Right lobe of liver (tissue), 6 donors: ENCODE data around the gene COX6B2. TPM values are rescaled to one million over a fixed set of nuclear protein-coding genes. Genes with fewer than 3 reads are reported as not detected.

ENCODE experiments used
- ATAC-seq, 4 donors: fragments of 200-7000 bp; cut with Tn5 transposase; one replicate each; pipeline ENCODE4 v1.9.1; 2020; ENCODE audit warnings: mild to moderate bottlenecking in 4 of 4, moderate library complexity in 4 of 4
- DNase-seq, 3 donors: peaks; one replicate each; pipeline ENCODE4 v3.0.0-alpha.2; 2020
- H3K27ac ChIP-seq, 3 donors: fragments of 200-600 bp; one replicate each; pipeline ENCODE4 v1.8.0; 2022
- H3K27me3 ChIP-seq, 2 donors: fragments of 200-600 bp; one replicate each; pipeline ENCODE4 v1.8.0; 2022
- H3K36me3 ChIP-seq, 4 donors: fragments of 200-600 bp; sonication (generic) in 1 of 4; one replicate each; pipeline versions ENCODE4 v1.5.1 to v1.8.0; 2017 to 2022; ENCODE audit warnings: control low read depth in 1 of 4
- H3K4me1 ChIP-seq, 4 donors: fragments of 200-600 bp; sonication (generic) in 1 of 4; one replicate each; pipeline versions ENCODE4 v1.5.1 to v1.8.0; 2017 to 2022; ENCODE audit warnings: control low read depth in 1 of 4
- H3K4me3 ChIP-seq, 3 donors: fragments of 200-600 bp; one replicate each; pipeline ENCODE4 v1.8.0; 2022
- H3K9me3 ChIP-seq, 4 donors: fragments of 200-600 bp; sonication (generic) in 1 of 4; one replicate each; pipeline versions ENCODE4 v1.5.1 to v1.8.0; 2017 to 2022; ENCODE audit warnings: control low read depth in 1 of 4
- POLR2A ChIP-seq: fragments of 450-650 bp; IDR thresholded peaks from one replicate; pipeline ENCODE4 v1.6.1; 2017; ENCODE audit warnings: antibody characterized with exemption, mild to moderate bottlenecking
- WGBS: methylation state at CpG from one replicate; pipeline ENCODE4 v1.1.6; 2018; ENCODE audit warnings: low coverage, low lambda C conversion rate; ENCODE audit not compliant: insufficient coverage; ENCODE audit errors: missing lambda C conversion rate; 5-methylcytosine and 5-hydroxymethylcytosine counted together
- intact Hi-C, 2 donors: fragments of 100-400 bp; cut with DNase I; formaldehyde crosslinking; loops; one replicate each; pipeline versions ENCODE4 v1.11.2 to v1.14.1; 2022
- total RNA-seq, 6 experiments: library from RNA; depleted of rRNA in 2 of 6; stranded (reverse); fragments of >200 nt in 2 of 6; fragmentation: NEBNext Ultra II Directional in 3 of 6; extraction: Animal tissue kit (Norgen Biotek cat#: 25700) in 3 of 6; gene quantifications; one replicate each; pipeline versions ENCODE4 v1.1.0 to v1.2.4, GENCODE V29; 2016 to 2023
- TF ChIP-seq, protein P1 (sequence below), 4 donors: fragments of 200-600 bp in 3 of 4; fragments of 450-650 bp in 1 of 4; IDR thresholded peaks; one replicate each; pipeline versions ENCODE4 v1.5.1 to v1.8.0; 2016 to 2022; ENCODE audit warnings: antibody characterized with exemption in 4 of 4, mild to moderate bottlenecking in 2 of 4
- donor health status: DM: no; HTN: yes; CAD: no.
- donor health status: DM: no; HTN: no; CAD: no.
- donor health status: DM: no; HTN: no; CAD: no.
- donor health status: DM: no; HTN: yes; CAD: no.
- donor health status: DM: no; HTN: yes; CAD: no.

Gene COX6B2
- total RNA-seq, 6 experiments from 2014 or later: not detected

- intact Hi-C loops: no loop called here
- ATAC-seq: no peak
Measured at GRCh38 chr19:55314396-55314795, 40.1 kb downstream of the COX6B2 start.

DNA sequence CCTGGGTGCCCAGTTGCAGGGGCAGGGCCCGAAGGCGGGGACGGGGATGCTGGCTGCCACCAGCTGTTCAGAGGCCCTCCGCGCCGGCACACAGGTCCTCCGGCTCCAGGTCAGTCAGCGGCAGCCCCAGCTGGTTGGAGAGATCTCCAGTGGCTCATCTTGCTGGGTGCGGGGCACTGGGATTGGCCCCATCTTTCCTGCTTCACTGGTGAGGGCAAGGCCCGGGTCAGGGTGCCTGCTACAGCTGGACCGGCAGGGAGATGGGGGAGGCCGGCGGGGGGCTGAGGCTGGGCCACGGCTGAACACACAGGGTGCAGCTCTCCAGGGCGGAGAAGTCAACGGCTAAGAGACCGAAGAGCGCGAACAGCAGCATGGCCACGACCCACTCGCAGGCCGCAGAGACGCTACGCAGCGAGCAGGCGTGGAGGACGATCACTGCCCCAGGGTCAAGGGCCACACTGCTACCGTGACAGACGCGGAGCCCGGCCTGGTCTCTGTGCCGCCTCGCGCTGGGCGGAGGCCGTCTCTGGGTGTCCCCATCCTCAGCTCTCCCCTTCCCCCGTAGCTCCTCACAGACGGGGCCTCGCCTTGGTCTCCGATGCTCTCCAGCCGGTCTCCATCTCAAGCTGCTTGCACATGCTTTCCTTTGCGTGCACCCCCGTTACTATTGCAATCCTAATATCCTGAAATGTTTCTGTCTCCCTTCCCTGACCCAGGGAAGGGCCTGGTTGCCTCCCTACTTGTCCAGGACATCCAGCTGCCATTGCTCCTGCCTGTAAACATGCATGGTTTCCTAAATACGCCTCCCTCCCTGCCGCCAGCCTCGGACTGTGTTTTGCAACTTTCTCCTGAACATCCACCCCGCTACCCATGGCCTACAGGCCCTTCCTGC lies 41.7 kb downstream of the COX6B2 start:
- ATAC-seq: peak in 1 of 4 donors; percentile 10
- Histone ChIP-seq H3K27me3 (no peaks in the 10 kb centered on the region), H3K4me3 (no peak overlapping the region), H3K9me3 (no peaks in the 10 kb centered on the region), H3K4me1 (no peaks in the 10 kb centered on the region), H3K27ac (no peak overlapping the region), H3K36me3 (no peaks in the 10 kb centered on the region)
- DNase-seq: no peak
- TF ChIP-seq, protein P1, sequence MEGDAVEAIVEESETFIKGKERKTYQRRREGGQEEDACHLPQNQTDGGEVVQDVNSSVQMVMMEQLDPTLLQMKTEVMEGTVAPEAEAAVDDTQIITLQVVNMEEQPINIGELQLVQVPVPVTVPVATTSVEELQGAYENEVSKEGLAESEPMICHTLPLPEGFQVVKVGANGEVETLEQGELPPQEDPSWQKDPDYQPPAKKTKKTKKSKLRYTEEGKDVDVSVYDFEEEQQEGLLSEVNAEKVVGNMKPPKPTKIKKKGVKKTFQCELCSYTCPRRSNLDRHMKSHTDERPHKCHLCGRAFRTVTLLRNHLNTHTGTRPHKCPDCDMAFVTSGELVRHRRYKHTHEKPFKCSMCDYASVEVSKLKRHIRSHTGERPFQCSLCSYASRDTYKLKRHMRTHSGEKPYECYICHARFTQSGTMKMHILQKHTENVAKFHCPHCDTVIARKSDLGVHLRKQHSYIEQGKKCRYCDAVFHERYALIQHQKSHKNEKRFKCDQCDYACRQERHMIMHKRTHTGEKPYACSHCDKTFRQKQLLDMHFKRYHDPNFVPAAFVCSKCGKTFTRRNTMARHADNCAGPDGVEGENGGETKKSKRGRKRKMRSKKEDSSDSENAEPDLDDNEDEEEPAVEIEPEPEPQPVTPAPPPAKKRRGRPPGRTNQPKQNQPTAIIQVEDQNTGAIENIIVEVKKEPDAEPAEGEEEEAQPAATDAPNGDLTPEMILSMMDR (IDR thresholded peaks at IDR 0.05): no peak
- no peak for TF ChIP-seq POLR2A
- intact Hi-C loops: no loop called here
- 63% methylated on average over 8 of the region's 47 CpGs for WGBS

More at GRCh38 chr19:55314396-55314795, 40.1 kb downstream of the COX6B2 start:
- Histone ChIP-seq H3K36me3 (no peaks in the 10 kb centered on the region), H3K27me3 (no peaks in the 10 kb centered on the region), H3K4me3 (no peak overlapping the region), H3K9me3 (no peaks in the 10 kb centered on the region), H3K4me1 (no peaks in the 10 kb centered on the region), H3K27ac (no peak overlapping the region)
- 63% methylated on average over 7 of the region's 8 CpGs for WGBS
- TF ChIP-seq, protein P1 (IDR thresholded peaks at IDR 0.05): no peak
- no peak for TF ChIP-seq POLR2A
- no peak for DNase-seq

- no peaks in the 10 kb centered on the region for H3K36me3 ChIP-seq
- H3K27me3 ChIP-seq: no peaks in the 10 kb centered on the region
- TF ChIP-seq POLR2A: no peak
- TF ChIP-seq, protein P1 (IDR thresholded peaks at IDR 0.05): no peak
- H3K4me1 ChIP-seq: no peaks in the 10 kb centered on the region
- ATAC-seq (no peak), DNase-seq (no peak)
- no peak overlapping the region for H3K4me3 ChIP-seq
- intact Hi-C loops: no loop called here
- WGBS: 44% methylated on average over 6 of the region's 18 CpGs
- H3K9me3 ChIP-seq: no peaks in the 10 kb centered on the region
- H3K27ac ChIP-seq: no peak overlapping the region
Measured at GRCh38 chr19:55311797-55312196, 42.7 kb downstream of the COX6B2 start.

- no peaks in the 10 kb centered on the region for H3K36me3 ChIP-seq
- H3K27me3 ChIP-seq: no peaks in the 10 kb centered on the region
- ATAC-seq (no peak), DNase-seq (no peak)
- H3K4me3 ChIP-seq: no peak overlapping the region
- intact Hi-C loops: no loop called here
- WGBS: 60% methylated on average over 2 of the region's 9 CpGs
- no peaks in the 10 kb centered on the region for H3K4me1 ChIP-seq
- TF ChIP-seq, protein P1 (IDR thresholded peaks at IDR 0.05): no peak
- TF ChIP-seq POLR2A: no peak
- H3K27ac ChIP-seq: no peak overlapping the region
- no peaks in the 10 kb centered on the region for H3K9me3 ChIP-seq
Measured at GRCh38 chr19:55311397-55311796, 43.1 kb downstream of the COX6B2 start.
